Stimulated activated CD8-positive, alpha-beta memory T cell treated with anti-CD3 and anti-CD28 coated beads, Interleukin-4, amount 100 ng/mL, for 48 hours (primary cell): ENCODE measurements around the gene C17orf58.

ENCODE experiments used
- DNase-seq: peaks from one replicate; pipeline ENCODE4 v3.0.0-alpha.2; 2020

Gene C17orf58

GRCh38 chr17:67950945-67951344 lies 45.3 kb downstream of the C17orf58 start:
- no peak for DNase-seq

DNA sequence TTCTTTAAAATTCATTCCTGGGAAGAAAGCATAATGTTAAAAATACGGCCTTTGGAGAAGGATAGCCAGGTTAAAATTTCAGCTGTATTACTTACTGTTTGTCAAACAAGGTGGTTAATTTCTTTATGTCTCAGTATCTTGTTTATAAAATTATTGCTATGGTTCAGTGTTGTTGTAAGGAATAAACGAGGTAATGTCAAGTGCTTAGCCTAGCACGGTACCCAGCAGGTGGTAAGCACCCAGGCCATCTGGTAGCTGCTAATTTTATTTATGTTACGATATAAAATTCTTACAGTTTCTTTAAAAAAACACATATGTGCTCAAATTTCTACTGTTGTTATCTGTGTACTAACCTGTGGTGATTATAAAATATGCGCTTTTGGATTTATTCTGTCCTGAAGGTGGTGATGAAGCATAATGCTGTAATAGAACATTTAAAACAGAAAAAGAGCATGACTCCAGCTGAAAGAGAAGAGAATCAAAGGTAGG lies 48.9 kb downstream of the C17orf58 start:
- DNase-seq = no peak

DNA sequence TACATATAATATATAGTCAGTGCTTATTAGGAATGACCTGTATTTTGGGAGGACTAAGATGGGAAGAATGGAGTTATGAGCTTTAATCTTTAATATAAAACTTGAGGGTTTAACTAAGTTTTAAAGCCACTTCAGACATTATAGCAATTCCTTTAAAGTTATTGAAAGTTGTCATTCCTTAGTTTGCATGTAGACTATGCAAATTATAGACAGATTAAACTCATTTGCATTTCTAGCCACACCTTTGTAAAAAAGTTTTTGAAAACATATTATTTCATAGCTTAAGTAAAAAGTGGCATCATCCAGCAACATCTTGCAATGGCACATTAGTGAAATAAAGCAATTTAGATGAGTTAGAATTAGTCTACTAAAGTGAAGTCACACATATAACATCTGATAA lies 49.8 kb downstream of the C17orf58 start:
- DNase-seq = no peak

DNA sequence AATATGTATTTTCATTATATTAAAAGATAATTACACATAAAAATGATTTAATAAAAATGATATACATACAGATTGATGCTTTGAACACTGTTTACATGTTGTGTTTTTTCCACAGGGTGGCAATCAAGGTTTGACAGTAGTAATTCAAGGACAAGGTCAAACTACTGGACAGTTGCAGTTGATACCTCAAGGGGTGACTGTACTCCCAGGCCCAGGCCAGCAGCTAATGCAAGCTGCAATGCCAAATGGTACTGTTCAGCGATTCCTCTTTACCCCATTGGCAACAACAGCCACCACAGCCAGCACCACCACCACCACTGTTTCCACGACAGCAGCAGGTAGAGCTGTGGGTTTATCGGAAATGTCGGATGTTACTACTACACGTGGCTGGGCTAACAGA lies 52.2 kb downstream of the C17orf58 start:
- no peak for DNase-seq

- DNase-seq = no peak
Measured at GRCh38 chr17:67942810-67943209, 53.5 kb downstream of the C17orf58 start.
